ENCODE data around the gene EP400.

EP400 gene

GRCh38 chr12:131913666-131914065, 36.1 kb upstream of the EP400 start:
- DNase-seq = no peak

- DNase-seq = no peak
Observed at GRCh38 chr12:131914179-131914702, 35.5 kb upstream of the EP400 start.

- no peak for DNase-seq
Observed at GRCh38 chr12:131915000-131915689, 34.6 kb upstream of the EP400 start.

- DNase-seq = no peak
Observed at GRCh38 chr12:131915823-131916222, 33.9 kb upstream of the EP400 start.

GRCh38 chr12:131916306-131917138, 33.2 kb upstream of the EP400 start:
- DNase-seq = no peak

- no peak for DNase-seq
Observed at GRCh38 chr12:131917139-131917710, 32.5 kb upstream of the EP400 start.

- DNase-seq = no peak
Observed at GRCh38 chr12:131917711-131918306, 31.9 kb upstream of the EP400 start.

GRCh38 chr12:131918311-131919050, 31.3 kb upstream of the EP400 start:
- DNase-seq = no peak

GRCh38 chr12:131919051-131919347, 30.7 kb upstream of the EP400 start:
- DNase-seq = no peak

GRCh38 chr12:131919366-131920156, 30.2 kb upstream of the EP400 start:
- no peak for DNase-seq

GRCh38 chr12:131920157-131920508, 29.6 kb upstream of the EP400 start:
- no peak for DNase-seq

- DNase-seq = no peak
Observed at GRCh38 chr12:131920902-131921840, 28.6 kb upstream of the EP400 start.

GRCh38 chr12:131921866-131922769, 27.6 kb upstream of the EP400 start:
- DNase-seq = no peak

- no peak for DNase-seq
Observed at GRCh38 chr12:131922772-131923171, 27.0 kb upstream of the EP400 start.

GRCh38 chr12:131923260-131923659, 26.5 kb upstream of the EP400 start:
- no peak for DNase-seq

- no peak for DNase-seq
Observed at GRCh38 chr12:131927110-131928079, 22.3 kb upstream of the EP400 start.

- peak in 1 of 2 experiments; percentile 16 for DNase-seq
Observed at GRCh38 chr12:131928080-131928710, 21.5 kb upstream of the EP400 start.

Data from NCI-H524 (cell line).